ENCODE data around the gene PTPRCAP. TPM values are rescaled to one million over a fixed set of nuclear protein-coding genes. Genes with fewer than 3 reads are reported as not detected.
A peak's percentile ranks its signal among the peaks of the same experiment; 100 is the strongest.

PTPRCAP gene
- total and polyA plus RNA-seq, 9 of the 15 experiments (the other 6 are each of a cell fraction or from before 2014, with no cell fraction given) = 0.22 to 2.0 (median 1.1) TPM; not detected in 4

DNA sequence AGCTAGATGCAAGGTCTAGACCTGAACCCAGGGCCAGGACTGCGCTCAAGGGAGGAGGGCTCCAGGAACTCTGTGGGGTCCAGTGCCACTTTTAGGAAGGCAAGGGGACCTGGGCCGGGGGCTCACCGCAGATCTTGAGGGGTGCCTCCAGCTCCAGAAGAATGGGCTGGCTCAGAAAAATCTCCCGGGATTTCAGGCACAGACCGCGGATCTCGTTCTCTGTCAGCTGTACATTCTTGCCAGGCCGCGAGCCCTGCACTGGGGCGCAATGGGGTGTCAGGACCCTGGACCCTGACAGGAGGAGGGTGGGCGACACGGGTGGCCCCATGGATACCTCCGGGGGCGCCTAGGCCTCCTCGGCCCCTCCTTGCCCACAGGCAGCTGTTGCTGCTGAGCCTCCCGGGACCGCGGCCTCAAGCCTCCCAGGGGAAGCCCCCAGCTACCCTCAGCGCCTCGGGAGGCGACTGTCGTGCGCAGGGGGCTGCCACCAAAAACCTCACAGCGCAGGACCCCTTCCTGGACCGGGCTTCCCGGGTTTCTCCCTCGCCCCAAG, 36.5 kb downstream of the PTPRCAP start (continued):
- TF ChIP-seq, protein P1, sequence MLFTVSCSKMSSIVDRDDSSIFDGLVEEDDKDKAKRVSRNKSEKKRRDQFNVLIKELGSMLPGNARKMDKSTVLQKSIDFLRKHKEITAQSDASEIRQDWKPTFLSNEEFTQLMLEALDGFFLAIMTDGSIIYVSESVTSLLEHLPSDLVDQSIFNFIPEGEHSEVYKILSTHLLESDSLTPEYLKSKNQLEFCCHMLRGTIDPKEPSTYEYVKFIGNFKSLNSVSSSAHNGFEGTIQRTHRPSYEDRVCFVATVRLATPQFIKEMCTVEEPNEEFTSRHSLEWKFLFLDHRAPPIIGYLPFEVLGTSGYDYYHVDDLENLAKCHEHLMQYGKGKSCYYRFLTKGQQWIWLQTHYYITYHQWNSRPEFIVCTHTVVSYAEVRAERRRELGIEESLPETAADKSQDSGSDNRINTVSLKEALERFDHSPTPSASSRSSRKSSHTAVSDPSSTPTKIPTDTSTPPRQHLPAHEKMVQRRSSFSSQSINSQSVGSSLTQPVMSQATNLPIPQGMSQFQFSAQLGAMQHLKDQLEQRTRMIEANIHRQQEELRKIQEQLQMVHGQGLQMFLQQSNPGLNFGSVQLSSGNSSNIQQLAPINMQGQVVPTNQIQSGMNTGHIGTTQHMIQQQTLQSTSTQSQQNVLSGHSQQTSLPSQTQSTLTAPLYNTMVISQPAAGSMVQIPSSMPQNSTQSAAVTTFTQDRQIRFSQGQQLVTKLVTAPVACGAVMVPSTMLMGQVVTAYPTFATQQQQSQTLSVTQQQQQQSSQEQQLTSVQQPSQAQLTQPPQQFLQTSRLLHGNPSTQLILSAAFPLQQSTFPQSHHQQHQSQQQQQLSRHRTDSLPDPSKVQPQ (CRISPR knock-in tag; IDR thresholded peaks at IDR 0.05; ENCODE audit: borderline replicate concordance) = no peak
- no peak for TF ChIP-seq ZNF354B (CRISPR knock-in tag; IDR thresholded peaks at IDR 0.05)
- TF ChIP-seq CBX8 (IDR thresholded peaks at IDR 0.05; ENCODE audit: borderline replicate concordance, extremely low read depth, low read depth, low read length, poor library complexity, severe bottlenecking) = no peak
- TF ChIP-seq RNF2 (IDR thresholded peaks at IDR 0.05) = no peak
- TF ChIP-seq, protein P2, sequence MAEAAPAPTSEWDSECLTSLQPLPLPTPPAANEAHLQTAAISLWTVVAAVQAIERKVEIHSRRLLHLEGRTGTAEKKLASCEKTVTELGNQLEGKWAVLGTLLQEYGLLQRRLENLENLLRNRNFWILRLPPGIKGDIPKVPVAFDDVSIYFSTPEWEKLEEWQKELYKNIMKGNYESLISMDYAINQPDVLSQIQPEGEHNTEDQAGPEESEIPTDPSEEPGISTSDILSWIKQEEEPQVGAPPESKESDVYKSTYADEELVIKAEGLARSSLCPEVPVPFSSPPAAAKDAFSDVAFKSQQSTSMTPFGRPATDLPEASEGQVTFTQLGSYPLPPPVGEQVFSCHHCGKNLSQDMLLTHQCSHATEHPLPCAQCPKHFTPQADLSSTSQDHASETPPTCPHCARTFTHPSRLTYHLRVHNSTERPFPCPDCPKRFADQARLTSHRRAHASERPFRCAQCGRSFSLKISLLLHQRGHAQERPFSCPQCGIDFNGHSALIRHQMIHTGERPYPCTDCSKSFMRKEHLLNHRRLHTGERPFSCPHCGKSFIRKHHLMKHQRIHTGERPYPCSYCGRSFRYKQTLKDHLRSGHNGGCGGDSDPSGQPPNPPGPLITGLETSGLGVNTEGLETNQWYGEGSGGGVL (CRISPR knock-in tag; IDR thresholded peaks at IDR 0.05) = no peak
- 0 out of 2 replicates have a peak, but pooled peaks have one; percentile 20 for TF ChIP-seq SMARCE1 (IDR thresholded peaks at IDR 0.05)
- no peak for TF ChIP-seq L3MBTL2 (IDR thresholded peaks at IDR 0.05)
- no peak for TF ChIP-seq SMC3 (conservative IDR thresholded peaks at IDR 0.05; ENCODE audit: insufficient read depth, low read depth, low read length)
- TF ChIP-seq KAT7 (CRISPR knock-in tag; IDR thresholded peaks at IDR 0.05; ENCODE audit: borderline replicate concordance) = peak; percentile 86; the same call in 1 of the 2 replicates
- no peak for TF ChIP-seq ZNF224 (CRISPR knock-in tag; IDR thresholded peaks at IDR 0.05)
- TF ChIP-seq, protein P3, sequence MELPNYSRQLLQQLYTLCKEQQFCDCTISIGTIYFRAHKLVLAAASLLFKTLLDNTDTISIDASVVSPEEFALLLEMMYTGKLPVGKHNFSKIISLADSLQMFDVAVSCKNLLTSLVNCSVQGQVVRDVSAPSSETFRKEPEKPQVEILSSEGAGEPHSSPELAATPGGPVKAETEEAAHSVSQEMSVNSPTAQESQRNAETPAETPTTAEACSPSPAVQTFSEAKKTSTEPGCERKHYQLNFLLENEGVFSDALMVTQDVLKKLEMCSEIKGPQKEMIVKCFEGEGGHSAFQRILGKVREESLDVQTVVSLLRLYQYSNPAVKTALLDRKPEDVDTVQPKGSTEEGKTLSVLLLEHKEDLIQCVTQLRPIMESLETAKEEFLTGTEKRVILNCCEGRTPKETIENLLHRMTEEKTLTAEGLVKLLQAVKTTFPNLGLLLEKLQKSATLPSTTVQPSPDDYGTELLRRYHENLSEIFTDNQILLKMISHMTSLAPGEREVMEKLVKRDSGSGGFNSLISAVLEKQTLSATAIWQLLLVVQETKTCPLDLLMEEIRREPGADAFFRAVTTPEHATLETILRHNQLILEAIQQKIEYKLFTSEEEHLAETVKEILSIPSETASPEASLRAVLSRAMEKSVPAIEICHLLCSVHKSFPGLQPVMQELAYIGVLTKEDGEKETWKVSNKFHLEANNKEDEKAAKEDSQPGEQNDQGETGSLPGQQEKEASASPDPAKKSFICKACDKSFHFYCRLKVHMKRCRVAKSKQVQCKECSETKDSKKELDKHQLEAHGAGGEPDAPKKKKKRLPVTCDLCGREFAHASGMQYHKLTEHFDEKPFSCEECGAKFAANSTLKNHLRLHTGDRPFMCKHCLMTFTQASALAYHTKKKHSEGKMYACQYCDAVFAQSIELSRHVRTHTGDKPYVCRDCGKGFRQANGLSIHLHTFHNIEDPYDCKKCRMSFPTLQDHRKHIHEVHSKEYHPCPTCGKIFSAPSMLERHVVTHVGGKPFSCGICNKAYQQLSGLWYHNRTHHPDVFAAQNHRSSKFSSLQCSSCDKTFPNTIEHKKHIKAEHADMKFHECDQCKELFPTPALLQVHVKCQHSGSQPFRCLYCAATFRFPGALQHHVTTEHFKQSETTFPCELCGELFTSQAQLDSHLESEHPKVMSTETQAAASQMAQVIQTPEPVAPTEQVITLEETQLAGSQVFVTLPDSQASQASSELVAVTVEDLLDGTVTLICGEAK (IDR thresholded peaks at IDR 0.05) = 0 out of 2 replicates have a peak, but pooled peaks have one; percentile 21
- TF ChIP-seq, protein P3 (CRISPR knock-in tag; IDR thresholded peaks at IDR 0.05) = no peak
